GM21515 (cell line): ENCODE results near the gene CLEC20A.

Experiments
- ATAC-seq: cut with Tn5 transposase; IDR thresholded peaks from one replicate; pipeline ENCODE4 v1.9.1; 2021; ENCODE audit not compliant: unreplicated experiment

CLEC20A gene

GRCh38 chr1:178477841-178478240 lies 18.9 kb downstream of the CLEC20A start:
- no peak for ATAC-seq

GRCh38 chr1:178477373-178477772 lies 19.4 kb downstream of the CLEC20A start:
- ATAC-seq = no peak

- no peak for ATAC-seq
These were observed 24.2 kb downstream of the CLEC20A start for GRCh38 chr1:178472531-178472930.

GRCh38 chr1:178470411-178470960 lies 26.3 kb downstream of the CLEC20A start:
- no peak for ATAC-seq

- ATAC-seq = no peak
These were observed 28.9 kb downstream of the CLEC20A start for GRCh38 chr1:178467837-178468236.

- no peak for ATAC-seq
These were observed 31.8 kb downstream of the CLEC20A start for GRCh38 chr1:178465011-178465410.

GRCh38 chr1:178464566-178464965 lies 32.2 kb downstream of the CLEC20A start:
- no peak for ATAC-seq

GRCh38 chr1:178464141-178464540 lies 32.6 kb downstream of the CLEC20A start:
- ATAC-seq = no peak

GRCh38 chr1:178461701-178462100 lies 35.1 kb downstream of the CLEC20A start:
- no peak for ATAC-seq

GRCh38 chr1:178461104-178461503 lies 35.7 kb downstream of the CLEC20A start:
- ATAC-seq = no peak

GRCh38 chr1:178458203-178458602 lies 38.6 kb downstream of the CLEC20A start:
- no peak for ATAC-seq

GRCh38 chr1:178457651-178458050 lies 39.1 kb downstream of the CLEC20A start:
- no peak for ATAC-seq

- no peak for ATAC-seq
These were observed 40.3 kb downstream of the CLEC20A start for GRCh38 chr1:178456472-178456871.

GRCh38 chr1:178452013-178452412 lies 44.8 kb downstream of the CLEC20A start:
- no peak for ATAC-seq

GRCh38 chr1:178451529-178451928 lies 45.2 kb downstream of the CLEC20A start:
- ATAC-seq = no peak

GRCh38 chr1:178450871-178451270 lies 45.9 kb downstream of the CLEC20A start:
- no peak for ATAC-seq

GRCh38 chr1:178442925-178443324 lies 53.8 kb downstream of the CLEC20A start:
- ATAC-seq = no peak

GRCh38 chr1:178438432-178438831 lies 58.3 kb downstream of the CLEC20A start:
- no peak for ATAC-seq

- no peak for ATAC-seq
These were observed 59.9 kb downstream of the CLEC20A start for GRCh38 chr1:178436899-178437298.

- no peak for ATAC-seq
These were observed 61.8 kb downstream of the CLEC20A start for GRCh38 chr1:178434899-178435435.

GRCh38 chr1:178434360-178434759 lies 62.4 kb downstream of the CLEC20A start:
- no peak for ATAC-seq
